IPS-NIHi11 (cell line): Measurements from ENCODE around the gene DDX49.
"Not testable (repeated sequence)": the region's sequence is repeated elsewhere in the genome, so short reads cannot be mapped to it uniquely, and the experiment has no call there.

Source experiments
- DNase-seq: peaks from one replicate; pipeline ENCODE4 v3.0.0; 2012; ENCODE audit warnings: mixed read lengths, low spot score

Gene DDX49

DNA sequence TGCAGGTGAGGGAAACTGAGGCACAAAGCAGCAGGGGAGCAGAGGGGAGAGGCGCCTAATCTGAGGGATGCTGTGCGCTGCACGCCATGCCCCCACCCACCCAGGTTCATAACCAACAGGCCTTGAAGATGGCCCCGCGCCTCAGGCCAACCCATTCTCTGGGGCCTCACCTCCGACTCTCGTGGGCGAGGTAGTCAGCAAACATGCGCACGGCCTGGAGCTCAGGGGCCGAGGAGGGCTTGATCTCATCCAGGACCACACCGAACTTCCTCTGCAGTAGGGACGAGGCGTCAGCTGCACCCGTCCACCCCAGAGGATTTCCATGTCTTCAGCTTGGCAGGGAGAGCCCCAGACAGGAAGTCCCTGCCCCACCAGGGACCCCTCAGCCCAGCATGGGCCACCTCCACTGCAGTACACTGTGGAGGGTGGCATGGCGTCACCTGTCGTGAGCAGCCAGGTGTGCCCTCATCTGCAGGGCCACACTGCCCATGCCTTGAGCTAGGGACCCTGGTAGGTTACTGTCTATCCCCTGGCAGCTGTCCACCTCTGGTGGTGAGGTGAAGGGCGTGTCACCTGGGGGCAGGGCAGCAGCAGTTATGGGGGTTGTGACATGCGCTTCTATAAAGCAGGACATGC lies 8.6 kb upstream of the DDX49 start:
- DNase-seq = no peak

- no peak for DNase-seq
Observed at GRCh38 chr19:18912933-18913332, 6.6 kb upstream of the DDX49 start.

- DNase-seq = no peak
Observed at GRCh38 chr19:18913466-18913865, 6.0 kb upstream of the DDX49 start.

DNA sequence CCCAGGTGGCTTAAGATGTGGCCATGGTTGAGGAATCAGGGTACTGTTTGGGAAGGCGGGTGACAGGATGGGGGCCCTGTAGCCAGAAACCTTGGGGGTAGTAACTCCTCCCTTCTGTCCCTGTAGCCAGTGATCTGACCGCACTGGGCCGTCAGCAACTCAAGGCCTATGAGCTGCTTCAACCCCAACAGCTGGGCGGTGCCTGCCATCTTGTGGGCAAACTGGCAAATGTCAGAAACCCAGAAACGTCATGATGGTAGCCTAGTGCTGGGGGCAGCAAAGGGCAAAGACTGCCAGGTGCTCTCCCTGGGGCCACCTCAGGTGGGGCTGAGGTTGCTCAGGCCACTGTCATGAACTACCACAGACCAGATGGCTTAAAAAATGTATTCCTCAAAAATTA lies 3.9 kb upstream of the DDX49 start:
- peak; percentile 79 for DNase-seq

GRCh38 chr19:18917593-18917992 lies 1.9 kb upstream of the DDX49 start:
- DNase-seq = not testable (repeated sequence)

DNA sequence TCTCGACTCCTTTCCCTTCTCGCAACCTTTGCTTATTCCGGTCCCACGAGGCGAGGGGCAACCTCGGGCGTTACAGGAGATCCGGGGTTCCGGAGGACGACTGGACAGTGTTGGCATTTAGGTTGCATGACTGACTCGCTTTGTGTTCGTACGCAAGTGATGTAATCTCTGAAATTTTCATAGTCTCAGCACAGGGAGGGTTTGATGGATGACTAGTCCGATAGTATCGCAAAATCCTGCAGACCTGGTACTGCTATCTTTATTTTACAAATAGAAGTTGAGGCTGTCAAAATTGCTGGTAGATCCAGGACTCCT lies 342 bp downstream of the DDX49 start:
- DNase-seq = no peak

GRCh38 chr19:18920400-18920799 lies 885 bp downstream of the DDX49 start:
- no peak for DNase-seq

- DNase-seq = no peak
Observed at GRCh38 chr19:18921593-18921992, 2.1 kb downstream of the DDX49 start.

DNA sequence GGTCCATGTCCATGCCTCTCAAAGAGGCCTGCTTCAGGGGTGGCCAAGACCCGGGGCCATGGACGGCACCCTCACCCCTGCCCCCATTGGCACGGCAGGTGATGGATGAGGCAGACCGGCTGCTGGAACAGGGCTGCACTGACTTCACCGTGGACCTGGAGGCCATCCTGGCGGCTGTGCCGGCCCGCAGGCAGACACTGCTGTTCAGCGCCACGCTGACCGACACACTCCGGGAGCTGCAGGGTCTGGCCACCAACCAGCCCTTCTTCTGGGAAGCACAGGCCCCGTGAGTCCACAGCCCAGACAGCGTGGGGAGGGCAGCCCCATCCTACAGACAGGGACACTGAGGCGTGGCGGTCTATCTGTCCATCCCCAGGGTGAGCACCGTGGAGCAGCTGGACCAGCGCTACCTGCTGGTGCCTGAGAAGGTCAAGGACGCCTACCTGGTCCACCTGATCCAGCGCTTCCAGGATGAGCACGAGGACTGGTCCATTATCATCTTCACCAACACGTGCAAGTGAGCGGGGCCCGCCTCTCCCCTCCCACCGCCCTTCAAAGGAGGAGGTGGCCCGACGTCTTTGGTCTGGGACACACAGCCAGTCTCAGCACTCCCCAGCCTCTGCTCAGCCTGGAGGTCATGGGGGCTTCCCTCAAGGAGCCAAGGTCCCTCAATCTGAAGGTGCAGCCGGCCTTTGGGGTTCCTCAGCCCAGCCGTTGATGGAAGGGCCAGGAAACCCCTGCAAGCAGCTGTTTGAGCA lies 2.9 kb downstream of the DDX49 start:
- no peak for DNase-seq

DNA sequence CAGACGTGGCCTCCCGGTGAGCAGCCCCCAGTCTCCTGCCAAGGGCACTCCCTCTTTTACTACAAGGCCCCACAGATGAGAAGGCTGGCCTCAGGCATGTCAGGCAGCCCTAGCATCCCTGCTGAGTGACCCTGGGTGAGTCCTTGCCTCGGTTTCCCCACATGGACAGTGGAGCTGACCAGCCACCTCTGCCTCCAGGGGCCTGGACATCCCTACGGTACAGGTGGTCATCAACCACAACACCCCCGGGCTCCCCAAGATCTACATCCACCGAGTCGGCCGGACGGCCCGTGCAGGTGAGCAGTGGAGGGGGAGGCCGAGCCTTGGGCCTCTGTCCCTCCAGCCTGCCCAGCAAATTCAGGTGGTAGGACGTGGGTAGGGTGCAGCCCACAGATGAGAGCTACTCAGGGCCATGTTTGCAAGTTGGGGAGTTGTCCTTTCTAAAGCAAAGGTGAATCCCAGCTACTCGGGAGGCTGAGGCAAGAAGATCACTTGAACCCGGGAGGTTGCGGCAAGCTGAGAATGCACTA lies 5.2 kb downstream of the DDX49 start:
- no peak for DNase-seq

- DNase-seq = no peak
Observed at GRCh38 chr19:18928018-18928805, 8.7 kb downstream of the DDX49 start.

DNA sequence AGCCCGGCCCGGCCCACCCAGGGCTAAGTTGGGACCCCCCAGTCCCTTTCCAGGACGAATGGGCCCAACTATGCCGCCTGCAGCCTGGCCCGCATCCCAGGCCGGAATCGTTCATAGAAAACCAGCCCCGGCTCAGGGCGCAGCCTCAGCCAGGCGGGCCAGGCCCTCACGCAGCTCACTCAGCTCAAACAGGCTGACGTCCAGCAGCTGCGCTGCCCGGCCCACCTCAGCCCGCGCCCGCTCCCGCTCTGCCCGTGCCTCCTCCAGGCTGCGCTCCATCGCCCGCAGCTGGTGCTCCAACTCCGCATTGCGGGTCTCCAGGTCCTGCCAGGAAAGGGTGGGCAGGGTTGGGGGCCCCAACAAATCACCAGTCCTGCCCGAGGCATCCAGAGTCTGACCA lies 9.8 kb downstream of the DDX49 start:
- DNase-seq = no peak

GRCh38 chr19:18931316-18932162 lies 12.0 kb downstream of the DDX49 start:
- no peak for DNase-seq

DNA sequence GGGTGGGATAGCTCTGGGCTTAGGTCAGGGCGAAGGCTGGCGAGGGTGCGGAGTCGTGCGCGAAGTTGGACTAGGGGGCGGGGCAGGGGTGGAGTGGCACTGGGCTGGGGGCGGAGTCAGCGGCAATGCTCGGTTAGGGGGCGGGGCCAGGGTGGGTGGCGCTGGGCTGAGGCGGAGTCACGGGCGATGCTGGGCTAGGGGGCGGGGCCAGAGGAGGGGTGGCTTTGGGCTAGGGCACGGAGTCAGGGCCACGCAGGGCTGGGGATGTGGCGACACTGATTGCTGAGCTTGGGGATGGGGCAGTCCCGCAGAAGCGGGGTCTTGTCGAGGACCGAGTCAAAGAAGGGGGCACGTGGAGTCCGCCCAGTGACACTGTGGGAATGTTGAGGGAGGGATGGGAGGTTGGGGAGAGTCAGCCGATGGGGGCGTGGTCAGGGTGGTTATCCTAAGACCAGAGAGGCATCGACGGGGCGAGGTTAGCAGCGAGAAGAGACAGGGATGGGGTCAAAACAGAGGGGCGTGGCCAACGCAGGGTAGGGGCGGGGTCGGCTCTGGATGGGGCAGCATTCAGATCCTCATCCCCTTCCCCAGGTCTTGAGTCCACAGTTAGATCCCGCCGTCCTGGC lies 12.8 kb downstream of the DDX49 start:
- peak; percentile 98 for DNase-seq

DNA sequence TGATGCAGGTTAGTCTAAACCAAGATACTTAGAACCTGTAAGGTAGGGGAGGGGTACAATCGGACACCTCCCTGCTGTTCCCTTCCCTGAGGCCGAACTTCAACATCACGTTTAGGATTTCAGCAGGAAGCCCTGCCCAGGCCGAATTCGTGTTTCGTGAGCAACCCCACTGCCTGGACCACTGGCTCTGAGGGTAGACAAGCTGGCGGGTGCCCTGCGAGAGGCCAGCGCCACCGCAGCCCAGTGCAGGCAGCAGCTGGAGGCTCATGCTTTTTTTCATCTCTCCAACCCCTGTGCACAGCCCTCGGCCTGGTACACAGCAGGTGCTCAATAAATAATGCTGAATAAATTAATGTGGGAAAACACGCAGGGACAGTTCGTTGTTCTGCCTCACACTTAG lies 13.8 kb downstream of the DDX49 start:
- DNase-seq = no peak

DNA sequence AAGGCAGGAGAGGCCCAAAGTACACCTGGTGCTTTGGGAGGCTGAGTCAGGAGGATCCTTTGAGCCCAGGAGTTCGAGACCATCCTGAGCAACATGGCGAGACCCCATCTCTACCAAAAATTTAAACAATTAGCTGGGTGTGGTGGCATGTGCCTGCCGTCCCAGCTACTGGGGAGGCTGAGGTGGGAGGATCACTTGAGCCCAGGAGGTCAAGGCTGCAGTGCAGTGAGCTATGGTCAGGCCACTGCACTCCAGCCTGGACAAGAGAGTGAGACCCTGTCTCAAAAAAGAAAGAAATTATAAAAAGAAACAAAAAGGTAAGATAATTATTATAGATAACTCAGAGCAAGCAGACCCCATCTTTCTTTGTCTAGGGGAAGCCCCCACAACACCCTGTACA lies 19.6 kb downstream of the DDX49 start:
- no peak for DNase-seq

GRCh38 chr19:18939922-18940768 lies 20.6 kb downstream of the DDX49 start:
- DNase-seq = peak; percentile 90

GRCh38 chr19:18940769-18941627 lies 21.5 kb downstream of the DDX49 start, which contains the start of gene HOMER3:
TSS of gene HOMER3 (minus strand) at chr19:18941217. CDS start at chr19:18938982, 2,235 bp downstream.
- DNase-seq = peak; percentile 95

DNA sequence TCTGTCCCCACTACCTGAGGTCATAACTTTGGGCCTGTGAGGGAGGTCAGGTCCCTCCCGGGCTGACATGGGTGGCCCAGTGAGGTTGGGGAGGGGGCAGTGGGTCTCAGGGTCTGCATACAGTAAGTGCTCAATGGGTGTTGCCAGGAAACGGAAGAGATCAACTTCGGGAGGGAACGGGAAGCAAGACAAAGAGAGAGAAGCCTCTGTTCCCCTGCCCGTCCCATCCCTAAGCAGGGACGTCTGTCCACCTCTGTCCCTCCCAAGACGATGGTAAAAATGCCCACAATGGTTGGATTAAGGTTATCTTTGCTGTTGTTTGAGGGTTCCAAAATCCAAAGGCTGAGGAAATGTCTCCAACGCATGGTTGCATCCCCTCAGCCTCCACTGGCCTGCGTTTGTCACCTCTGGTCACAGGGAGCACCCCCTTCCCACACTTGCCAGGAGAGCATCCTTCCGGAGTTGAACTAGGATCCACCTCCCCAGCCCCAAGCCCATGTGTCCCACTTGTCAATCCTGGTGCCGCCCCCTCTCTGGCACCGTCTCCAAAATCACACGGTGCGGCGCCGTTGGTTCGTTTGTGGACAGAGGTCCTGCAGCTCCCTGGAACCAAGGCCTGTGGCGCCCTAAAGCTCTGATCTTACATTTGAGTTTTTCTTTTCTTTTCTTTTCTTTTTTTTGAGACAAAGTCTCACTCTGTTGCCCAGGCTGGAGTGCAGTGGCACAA lies 22.3 kb downstream of the DDX49 start:
- no peak for DNase-seq
